Measurements from ENCODE around the gene MNAT1.
"Not testable (repeated sequence)": the region's sequence is repeated elsewhere in the genome, so short reads cannot be mapped to it uniquely, and the experiment has no call there.

MNAT1 gene

GRCh38 chr14:60807247-60807646 is 72.7 kb downstream of the MNAT1 start:
- DNase-seq, result no peak

DNA sequence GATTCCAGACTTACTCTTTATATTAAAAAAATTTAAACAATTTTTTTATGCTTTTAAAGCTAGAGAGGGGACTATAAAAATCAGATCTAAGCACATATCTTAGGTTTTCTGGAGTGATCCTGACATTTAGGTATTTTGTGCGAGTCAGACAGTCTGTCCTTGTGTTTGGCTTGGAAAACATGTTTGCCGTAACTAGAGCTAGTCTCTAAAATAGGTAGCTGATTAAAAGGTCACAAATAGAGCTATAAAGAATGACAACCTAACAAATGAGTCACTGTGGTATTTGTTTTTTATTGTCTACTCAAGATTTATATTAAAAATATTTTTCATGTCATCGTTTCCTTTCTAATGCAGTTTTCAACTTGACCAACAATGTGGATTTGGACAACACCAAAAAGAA is 73.4 kb downstream of the MNAT1 start:
- DNase-seq, result no peak

GRCh38 chr14:60812987-60813386 is 78.4 kb downstream of the MNAT1 start:
- DNase-seq, result no peak

- no peak for DNase-seq
Observed at GRCh38 chr14:60815371-60815770, 80.8 kb downstream of the MNAT1 start.

- DNase-seq, result no peak
Observed at GRCh38 chr14:60817113-60817512, 82.6 kb downstream of the MNAT1 start.

GRCh38 chr14:60819575-60819974 is 85.0 kb downstream of the MNAT1 start:
- no peak for DNase-seq

GRCh38 chr14:60838601-60839000 is 104.0 kb downstream of the MNAT1 start:
- no peak for DNase-seq

DNA sequence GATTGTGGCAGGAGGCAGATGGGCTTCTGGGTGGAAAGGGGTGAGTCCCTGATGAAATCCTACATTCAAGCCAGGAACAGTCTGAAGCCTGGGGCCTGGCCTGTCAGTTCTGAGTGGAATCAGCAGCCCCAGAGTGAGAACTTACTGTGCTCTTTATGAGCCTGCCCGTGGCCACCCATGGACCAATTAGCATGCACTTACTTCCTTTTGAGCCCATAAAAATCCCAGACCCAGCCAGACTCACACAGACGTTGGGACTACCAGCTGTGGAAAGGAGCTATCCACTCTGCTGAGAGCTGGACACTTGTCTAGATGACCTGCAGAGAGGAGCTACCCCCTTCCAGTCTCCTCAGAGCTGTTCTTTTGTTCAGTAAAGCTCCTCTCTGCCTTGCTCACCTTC is 104.5 kb downstream of the MNAT1 start:
- DNase-seq, result no peak

GRCh38 chr14:60839657-60840056 is 105.1 kb downstream of the MNAT1 start:
- DNase-seq, result no peak

DNA sequence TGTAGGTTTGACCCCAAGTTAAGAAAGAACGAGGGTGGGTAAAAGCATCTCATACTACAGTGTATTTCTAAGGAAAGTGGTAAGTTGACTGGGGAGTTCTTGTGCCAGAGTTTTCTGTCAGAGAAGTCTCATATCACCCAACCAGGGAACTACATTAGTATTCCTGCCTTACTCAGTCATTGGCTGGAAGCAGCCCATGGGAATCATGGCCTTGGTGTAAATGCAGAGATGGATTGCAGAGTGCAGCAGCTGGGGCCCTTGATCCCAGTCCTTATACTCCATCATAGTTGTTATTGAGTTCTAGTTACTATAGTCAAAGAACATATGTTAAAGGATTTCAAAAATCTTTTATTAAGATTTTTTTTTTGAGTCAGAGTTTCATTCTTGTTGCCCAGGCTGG is 105.8 kb downstream of the MNAT1 start:
- no peak for DNase-seq

DNA sequence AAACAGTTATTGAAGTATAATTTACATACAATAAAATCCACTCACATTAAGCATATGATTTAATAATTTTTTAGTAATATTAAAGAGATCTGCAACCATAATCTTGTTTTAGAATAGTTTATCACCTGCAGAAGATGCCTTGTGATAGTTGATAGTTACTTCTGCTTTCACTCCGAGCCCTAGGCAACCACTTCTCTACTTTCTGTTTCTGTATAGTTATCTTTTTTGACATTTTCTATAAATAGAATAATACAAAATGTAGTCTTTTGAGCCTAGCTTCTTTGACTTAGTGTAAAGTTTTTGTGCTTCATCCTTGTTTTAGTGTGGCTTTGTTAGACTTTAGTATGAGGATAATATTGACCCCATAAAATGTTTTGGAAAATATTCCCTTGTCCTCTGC is 111.0 kb downstream of the MNAT1 start:
- peak; percentile 63 for DNase-seq

DNA sequence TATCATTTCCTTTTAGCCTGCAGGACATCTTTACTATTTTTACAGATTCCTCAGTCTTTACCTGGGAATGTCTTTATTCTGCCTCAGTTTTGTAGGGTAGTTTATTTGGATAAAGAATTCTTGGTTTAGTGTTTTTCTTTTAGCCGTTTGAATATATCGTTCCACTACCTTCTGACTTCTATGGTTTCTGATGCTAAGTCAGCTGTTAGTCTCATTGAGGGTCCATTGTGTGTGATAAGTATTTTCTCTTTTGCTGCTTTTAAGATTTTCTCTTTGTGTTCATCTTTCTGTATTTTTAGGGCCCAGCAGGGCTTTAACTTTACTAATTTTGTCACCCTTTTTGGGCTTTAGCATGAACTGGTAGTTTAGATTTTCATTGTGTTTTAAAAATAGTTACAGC is 113.5 kb downstream of the MNAT1 start:
- peak; percentile 11 for DNase-seq

DNA sequence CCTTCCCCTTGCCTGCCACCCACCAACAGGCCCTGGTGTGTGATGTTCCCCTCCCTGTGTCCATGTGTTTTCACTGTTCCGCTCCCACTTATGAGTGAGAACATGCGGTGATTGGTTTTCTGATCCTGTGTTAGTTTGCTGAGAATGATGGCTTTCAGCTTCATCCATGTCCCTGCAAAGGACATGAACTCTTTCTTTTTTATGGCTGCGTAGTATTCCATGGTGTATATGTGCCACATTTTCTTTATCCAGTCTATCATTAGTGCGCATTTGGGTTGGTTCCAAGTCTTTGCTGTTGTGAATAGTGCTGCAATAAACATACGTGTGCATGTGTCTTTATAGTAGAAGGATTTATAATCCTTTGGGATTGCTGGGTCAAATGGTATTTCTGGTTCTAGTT is 117.1 kb downstream of the MNAT1 start:
- not testable (repeated sequence) for DNase-seq

GRCh38 chr14:60856111-60856510 is 121.5 kb downstream of the MNAT1 start:
- DNase-seq, result no peak

- DNase-seq, result no peak
Observed at GRCh38 chr14:60859525-60859924, 125.0 kb downstream of the MNAT1 start.

DNA sequence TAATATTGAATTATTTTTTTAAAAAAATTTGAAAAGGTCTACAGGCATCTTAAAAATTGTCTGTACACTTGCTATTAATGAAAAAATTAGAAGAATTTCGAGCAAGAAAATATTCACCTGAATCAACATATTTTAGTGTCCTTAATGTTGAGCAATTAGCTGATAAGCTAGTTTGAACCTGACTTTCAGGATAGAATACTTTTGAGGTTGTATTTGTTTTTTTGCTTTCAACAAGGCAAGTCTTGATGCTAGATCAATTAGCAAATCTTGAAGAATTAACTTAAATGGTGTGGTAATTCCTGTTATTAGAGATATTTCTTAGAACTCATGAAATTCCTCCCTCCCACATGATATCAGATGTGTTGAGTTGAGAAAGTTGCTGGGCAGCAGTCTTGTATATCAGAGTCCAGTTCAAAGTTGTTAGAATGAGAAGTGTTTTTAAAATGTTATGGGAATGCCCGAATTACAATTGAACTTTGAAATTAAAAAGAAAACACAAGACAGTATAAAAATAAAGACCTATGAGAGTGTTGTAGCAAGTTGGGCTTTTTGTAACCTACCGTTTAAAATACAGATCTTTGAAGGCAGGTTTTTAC is 127.1 kb downstream of the MNAT1 start:
- no peak for DNase-seq

- peak; percentile 36 for DNase-seq
Observed at GRCh38 chr14:60862283-60862682, 127.7 kb downstream of the MNAT1 start.

GRCh38 chr14:60863249-60863648 is 128.7 kb downstream of the MNAT1 start:
- DNase-seq, result no peak

DNA sequence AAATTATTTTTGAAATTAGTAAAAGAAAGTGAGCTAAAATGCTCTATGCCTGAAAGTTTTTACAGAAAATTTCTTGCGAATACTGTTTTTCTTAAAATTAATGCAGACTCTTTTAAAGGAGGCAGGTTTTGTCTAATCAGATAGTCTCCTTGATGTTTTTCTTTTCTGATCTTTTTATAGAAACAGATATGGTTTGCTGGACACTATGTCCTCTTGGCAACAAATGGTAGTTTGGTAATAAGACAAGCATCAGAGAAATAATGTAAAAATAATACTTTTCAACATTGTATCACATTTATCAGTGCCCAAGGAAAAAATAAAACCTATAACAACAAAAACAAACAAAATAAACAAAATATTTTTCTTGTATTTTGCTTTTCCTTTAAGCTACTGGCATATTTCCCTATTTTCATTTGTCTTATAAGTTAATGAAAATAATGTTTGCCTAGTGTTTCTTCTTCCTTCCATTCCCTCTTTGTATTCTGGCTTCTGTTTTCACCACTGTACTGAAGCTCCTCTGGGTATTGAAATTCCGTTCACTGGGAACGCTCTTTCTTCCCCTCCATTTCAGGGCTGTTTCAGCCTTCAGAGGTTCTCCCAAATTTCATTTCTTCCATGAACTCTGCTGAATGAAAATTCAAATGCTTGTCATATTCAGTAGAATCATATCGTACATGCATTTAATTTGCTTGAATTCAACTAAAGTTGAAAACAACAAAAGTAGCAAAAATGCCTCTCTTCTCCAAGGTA is 131.0 kb downstream of the MNAT1 start:
- DNase-seq, result no peak

DNA sequence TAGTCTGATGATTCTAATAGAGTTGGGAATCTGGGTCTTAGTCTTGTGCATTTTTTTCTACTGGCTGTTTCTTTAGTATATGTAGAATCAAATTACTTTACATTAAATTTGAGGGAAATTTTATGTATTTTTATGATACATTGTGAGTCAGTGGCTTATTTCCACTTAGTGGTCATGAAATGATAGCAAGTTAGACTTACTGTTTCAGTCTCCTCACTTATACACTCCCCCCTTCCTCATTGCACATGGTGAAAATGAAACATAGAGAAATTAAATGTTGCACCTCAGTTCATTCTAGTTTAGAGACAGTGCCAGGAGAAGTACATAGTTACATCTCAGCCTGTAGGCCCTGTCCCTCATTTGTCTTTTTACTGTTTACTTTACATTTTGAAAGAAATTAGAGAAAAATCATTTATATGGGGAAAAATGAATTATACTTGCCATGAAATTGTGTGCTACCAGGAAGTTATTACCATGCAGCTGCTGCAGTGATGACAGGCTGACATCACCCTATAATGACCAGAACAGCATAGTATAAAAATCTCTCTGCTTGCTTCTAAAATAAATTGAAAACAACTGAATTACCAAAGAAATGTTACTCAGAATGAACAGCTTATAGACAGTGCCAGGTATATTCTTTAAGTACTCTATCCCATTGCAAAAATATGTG is 133.1 kb downstream of the MNAT1 start:
- DNase-seq, result peak; percentile 31

DNA sequence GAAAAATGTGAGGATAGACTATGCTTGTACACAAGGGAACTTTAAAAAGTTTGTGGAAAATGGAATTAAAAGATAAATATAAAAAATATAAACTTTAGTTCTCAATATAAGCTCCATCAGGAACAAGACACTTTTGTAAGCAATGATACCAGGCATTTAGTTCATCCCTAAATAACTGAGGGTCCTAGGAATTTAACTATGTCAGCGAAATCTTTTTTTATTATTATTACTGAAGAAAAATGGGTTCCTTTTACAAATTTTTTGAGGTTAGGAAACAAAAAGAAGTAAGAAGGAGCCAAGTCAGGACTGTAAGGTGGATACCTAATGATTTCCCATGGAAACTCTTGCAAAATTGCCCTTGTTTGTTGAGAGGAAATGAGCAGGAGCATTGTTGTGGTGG is 143.6 kb downstream of the MNAT1 start:
- DNase-seq, result no peak

DNA sequence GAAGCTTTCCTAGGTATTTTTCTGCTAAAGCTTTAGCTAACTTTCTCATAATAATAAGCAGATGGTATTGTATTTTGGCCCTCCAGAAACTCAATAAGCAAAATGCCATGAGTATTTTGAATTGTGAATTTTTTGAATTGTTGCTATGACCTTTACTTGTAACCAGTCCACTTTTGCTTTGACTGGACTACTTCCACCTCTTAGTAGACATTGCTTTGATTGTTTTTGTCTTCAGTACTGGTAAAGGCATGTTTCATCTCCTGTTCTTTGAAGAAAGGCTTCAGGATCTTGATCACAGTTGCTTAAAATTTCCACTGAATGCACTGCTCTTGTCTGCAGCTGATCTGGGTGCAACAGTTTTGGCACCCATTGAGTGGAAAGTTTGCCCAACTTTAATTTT is 144.0 kb downstream of the MNAT1 start:
- no peak for DNase-seq

DNA sequence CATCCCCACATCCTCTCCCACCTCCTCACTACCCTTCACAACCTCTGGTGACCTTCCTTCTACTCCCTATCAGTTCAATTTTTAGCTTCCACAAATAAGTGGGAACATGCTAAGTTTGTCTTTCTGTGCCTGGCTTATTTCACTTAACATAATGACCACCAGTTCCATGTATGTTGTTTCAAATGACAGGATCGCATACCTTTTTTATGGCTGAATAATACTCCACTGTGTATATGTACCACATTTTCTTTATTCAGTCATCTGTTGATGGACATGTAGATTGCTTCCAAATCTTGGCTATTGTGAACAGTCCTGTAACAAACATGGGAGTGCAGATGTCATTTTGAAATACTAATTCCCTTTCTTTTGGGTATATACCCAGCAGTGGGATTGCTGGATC is 147.7 kb downstream of the MNAT1 start:
- no peak for DNase-seq

- no peak for DNase-seq
Observed at GRCh38 chr14:60884134-60884533, 149.6 kb downstream of the MNAT1 start.
